Esophagus muscularis mucosa (tissue), 4 donors: ENCODE results near the gene TCF23. TPM values are rescaled to one million over a fixed set of nuclear protein-coding genes. Genes with fewer than 3 reads are reported as not detected.

Experiments used
- DNase-seq: peaks from one replicate; pipeline ENCODE4 v3.0.0-alpha.2; 2017; ENCODE audit errors: extremely low spot score
- H3K27ac ChIP-seq, 4 donors: fragments of 200-600 bp; sonication (generic); replicated peaks in 1 of 4; 1 replicate in 3 of 4; 2 replicates in 1 of 4; pipeline ENCODE4 v1.5.1; 2016 to 2019; ENCODE audit warnings: mild to moderate bottlenecking in 1 of 4
- H3K27me3 ChIP-seq, 4 donors: fragments of 200-600 bp; sonication (generic); one replicate each; pipeline versions ENCODE4 v1.5.1 to v1.6.0; 2016 to 2019
- H3K36me3 ChIP-seq, 4 donors: fragments of 200-600 bp; sonication (generic); one replicate each; pipeline ENCODE4 v1.5.1; 2016 to 2019
- H3K4me1 ChIP-seq, 4 donors: fragments of 200-600 bp; sonication (generic); one replicate each; pipeline ENCODE4 v1.5.1; 2016 to 2019
- H3K4me3 ChIP-seq, 4 donors: fragments of 200-600 bp; sonication (generic); 1 replicate in 2 of 4; 2 replicates in 2 of 4; pipeline ENCODE4 v1.5.1; 2016 to 2019; ENCODE audit warnings: mild to moderate bottlenecking in 4 of 4, moderate library complexity in 1 of 4
- H3K9me3 ChIP-seq, 4 donors: fragments of 200-600 bp; sonication (generic); 1 replicate in 3 of 4; 2 replicates in 1 of 4; pipeline ENCODE4 v1.5.1; 2016 to 2019
- EP300 ChIP-seq: sonication (generic); formaldehyde crosslinking; IDR thresholded peaks from one replicate; pipeline ENCODE4 v1.6.1; 2017; ENCODE audit warnings: antibody characterized with exemption
- POLR2A ChIP-seq: fragments of 450-650 bp; IDR thresholded peaks from one replicate; pipeline ENCODE4 v1.6.1; 2017; ENCODE audit warnings: antibody characterized with exemption, moderate library complexity, mild to moderate bottlenecking, low read depth
- POLR2AphosphoS5 ChIP-seq, 2 donors: sonication (generic); formaldehyde crosslinking; IDR thresholded peaks; one replicate each; pipeline ENCODE4 v1.6.1; 2017; ENCODE audit warnings: antibody characterized with exemption in 2 of 2
- WGBS: methylation state at CpG from one replicate; pipeline ENCODE4 v1.1.5; 2018; 5-methylcytosine and 5-hydroxymethylcytosine counted together
- intact Hi-C: fragments of 100-400 bp; cut with DNase I; formaldehyde crosslinking; loops from one replicate; pipeline ENCODE4 v1.15.1; 2023
- total RNA-seq, 4 donors: library from RNA; depleted of rRNA; stranded (reverse); fragments of >200 nt; gene quantifications; one replicate each; pipeline versions ENCODE4 v1.1.0 to v1.2.1, GENCODE V29; 2016
- TF ChIP-seq, protein P1 (sequence below), 3 experiments: fragments of 200-600 bp in 2 of 3; fragments of 450-650 bp in 1 of 3; sonication (generic) in 2 of 3; IDR thresholded peaks; one replicate each; pipeline ENCODE4 v1.5.1; 2017 to 2019; ENCODE audit warnings: antibody characterized with exemption in 3 of 3, mild to moderate bottlenecking in 2 of 3, moderate library complexity in 1 of 3

The TCF23 gene
- total RNA-seq, 4 donors from 2014 or later = not detected

DNA sequence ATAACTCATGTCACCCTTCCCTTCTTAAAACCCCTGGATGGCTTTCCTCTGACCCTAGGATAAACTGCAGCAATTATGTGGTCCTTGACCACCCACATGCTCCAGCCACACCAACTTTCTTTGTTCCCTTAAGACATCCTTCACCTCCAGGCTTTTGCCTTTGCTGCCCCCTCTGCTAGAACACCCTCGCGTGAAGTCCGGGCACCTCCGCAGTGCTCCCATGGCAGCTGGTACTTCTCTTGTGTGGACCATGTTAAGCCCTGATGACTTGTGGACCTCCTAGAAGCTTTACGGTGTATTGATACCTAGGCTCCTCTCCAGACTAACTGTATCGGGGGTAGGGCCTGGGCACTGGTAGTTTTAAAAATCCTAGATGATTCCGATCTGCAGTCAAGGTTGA lies 26.0 kb upstream of the TCF23 start:
- peak overlapping the region in 3 of 4 donors; percentile 63 to 84 (median 73) for H3K4me3 ChIP-seq
- intact Hi-C loops = no loop called here
- no peaks in the 10 kb centered on the region for H3K9me3 ChIP-seq
- TF ChIP-seq POLR2A (no peak), EP300 (no peak), POLR2AphosphoS5 (IDR thresholded peaks at IDR 0.05) (no peak)
- TF ChIP-seq, protein P1, sequence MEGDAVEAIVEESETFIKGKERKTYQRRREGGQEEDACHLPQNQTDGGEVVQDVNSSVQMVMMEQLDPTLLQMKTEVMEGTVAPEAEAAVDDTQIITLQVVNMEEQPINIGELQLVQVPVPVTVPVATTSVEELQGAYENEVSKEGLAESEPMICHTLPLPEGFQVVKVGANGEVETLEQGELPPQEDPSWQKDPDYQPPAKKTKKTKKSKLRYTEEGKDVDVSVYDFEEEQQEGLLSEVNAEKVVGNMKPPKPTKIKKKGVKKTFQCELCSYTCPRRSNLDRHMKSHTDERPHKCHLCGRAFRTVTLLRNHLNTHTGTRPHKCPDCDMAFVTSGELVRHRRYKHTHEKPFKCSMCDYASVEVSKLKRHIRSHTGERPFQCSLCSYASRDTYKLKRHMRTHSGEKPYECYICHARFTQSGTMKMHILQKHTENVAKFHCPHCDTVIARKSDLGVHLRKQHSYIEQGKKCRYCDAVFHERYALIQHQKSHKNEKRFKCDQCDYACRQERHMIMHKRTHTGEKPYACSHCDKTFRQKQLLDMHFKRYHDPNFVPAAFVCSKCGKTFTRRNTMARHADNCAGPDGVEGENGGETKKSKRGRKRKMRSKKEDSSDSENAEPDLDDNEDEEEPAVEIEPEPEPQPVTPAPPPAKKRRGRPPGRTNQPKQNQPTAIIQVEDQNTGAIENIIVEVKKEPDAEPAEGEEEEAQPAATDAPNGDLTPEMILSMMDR (IDR thresholded peaks at IDR 0.05) = no peak
- DNase-seq = no peak
- peaks cover 0 to 21% (median 8%) of the 10 kb centered on the region in 4 donors for H3K27me3 ChIP-seq
- no peak overlapping the region for H3K27ac ChIP-seq
- H3K36me3 ChIP-seq = no peaks in the 10 kb centered on the region
- H3K4me1 ChIP-seq = peaks cover 9 to 27% (median 25%) of the 10 kb centered on the region in 4 donors
- WGBS = 99% methylated on average over 6 of the region's 7 CpGs

GRCh38 chr2:27123302-27124150 lies 25.3 kb upstream of the TCF23 start, which contains the start of gene ABHD1:
ABHD1 (plus strand) TSS chr2:27123815; CDS start chr2:27123949, 134 bp downstream.
- intact Hi-C loops = no loop called here
- 40% methylated on average over 8 of the region's 47 CpGs for WGBS
- peaks cover 4 to 21% (median 19%) of the 10 kb centered on the region in 4 donors for H3K4me1 ChIP-seq
- H3K27ac ChIP-seq = peak within 1 kb of the TSS; percentile 20 to 52 (median 40)
- H3K9me3 ChIP-seq = no peaks in the 10 kb centered on the region
- peak within 1 kb of the TSS; percentile 56 to 84 (median 68) for H3K4me3 ChIP-seq
- H3K27me3 ChIP-seq = peaks cover 0 to 13% (median under 1%) of the 10 kb centered on the region in 4 donors
- H3K36me3 ChIP-seq = no peaks in the 10 kb centered on the region
- DNase-seq = no peak
- TF ChIP-seq POLR2A (no peak), POLR2AphosphoS5 (IDR thresholded peaks at IDR 0.05) (peak in 1 of 2 donors; percentile 40), EP300 (no peak)
- TF ChIP-seq, protein P1 (IDR thresholded peaks at IDR 0.05) = no peak

GRCh38 chr2:27125104-27125503 lies 23.7 kb upstream of the TCF23 start:
- Histone ChIP-seq H3K27me3 (no peaks in the 10 kb centered on the region), H3K27ac (no peak overlapping the region), H3K4me3 (no peak overlapping the region), H3K9me3 (no peaks in the 10 kb centered on the region), H3K36me3 (peaks cover 0 to 12% (median 7%) of the 10 kb centered on the region in 4 donors), H3K4me1 (peaks cover 3 to 12% (median 11%) of the 10 kb centered on the region in 4 donors)
- no peak for DNase-seq
- 93% methylated on average over 3 of the region's 3 CpGs for WGBS
- TF ChIP-seq POLR2A (no peak), EP300 (no peak), POLR2AphosphoS5 (IDR thresholded peaks at IDR 0.05) (no peak)
- TF ChIP-seq, protein P1 (IDR thresholded peaks at IDR 0.05) = no peak
- intact Hi-C loops = no loop called here

DNA sequence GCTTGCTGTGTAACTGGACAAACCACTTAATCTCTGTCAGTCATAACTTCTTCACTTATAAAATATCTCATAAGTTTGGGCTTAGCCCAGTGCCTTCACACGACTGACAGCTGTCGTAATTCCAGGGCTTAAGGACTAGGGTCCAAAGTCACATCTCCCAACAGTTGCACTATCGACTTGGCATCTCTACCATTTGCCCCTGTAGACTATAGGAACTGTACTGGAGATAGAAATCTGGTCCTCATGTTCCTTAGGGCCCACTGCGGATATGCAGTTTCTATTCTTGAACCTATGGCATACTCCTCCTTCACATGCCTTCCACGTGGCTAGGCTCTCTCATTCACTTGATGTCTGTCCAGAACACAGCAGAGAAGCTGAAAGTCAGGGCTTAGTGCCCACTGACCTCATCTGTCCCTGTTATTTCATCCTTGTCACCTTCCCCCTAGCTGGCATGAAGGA lies 22.5 kb upstream of the TCF23 start:
- Histone ChIP-seq H3K4me3 (no peak overlapping the region), H3K27me3 (no peaks in the 10 kb centered on the region), H3K4me1 (peaks cover 3 to 12% (median 11%) of the 10 kb centered on the region in 4 donors), H3K27ac (no peak overlapping the region), H3K36me3 (peaks cover 10 to 24% (median 19%) of the 10 kb centered on the region in 4 donors), H3K9me3 (no peaks in the 10 kb centered on the region)
- 65% methylated on average over 5 of the region's 5 CpGs for WGBS
- TF ChIP-seq, protein P1 (IDR thresholded peaks at IDR 0.05) = no peak
- no peak for TF ChIP-seq POLR2A
- no peak for TF ChIP-seq POLR2AphosphoS5 (IDR thresholded peaks at IDR 0.05)
- no peak for TF ChIP-seq EP300
- no peak for DNase-seq
- intact Hi-C loops = no loop called here
